HT1080 (cell line): Measurements from ENCODE around the gene LRP1B. TPM values are rescaled to one million over a fixed set of nuclear protein-coding genes. Genes with fewer than 3 reads are reported as not detected.

ENCODE experiments used
- DNase-seq: peaks from one replicate; pipeline ENCODE4 v3.0.0-alpha.2; 2015; ENCODE audit warnings: low read depth
- total RNA-seq: library from RNA; depleted of rRNA; stranded (reverse); fragments of >200 nt; shearing (Covaris generic); gene quantifications from 2 replicates; pipeline ENCODE4 v1.2.3, GENCODE V29; 2014

LRP1B gene
- total RNA-seq, 1 experiment from 2014 or later, result 0.05 TPM

DNA sequence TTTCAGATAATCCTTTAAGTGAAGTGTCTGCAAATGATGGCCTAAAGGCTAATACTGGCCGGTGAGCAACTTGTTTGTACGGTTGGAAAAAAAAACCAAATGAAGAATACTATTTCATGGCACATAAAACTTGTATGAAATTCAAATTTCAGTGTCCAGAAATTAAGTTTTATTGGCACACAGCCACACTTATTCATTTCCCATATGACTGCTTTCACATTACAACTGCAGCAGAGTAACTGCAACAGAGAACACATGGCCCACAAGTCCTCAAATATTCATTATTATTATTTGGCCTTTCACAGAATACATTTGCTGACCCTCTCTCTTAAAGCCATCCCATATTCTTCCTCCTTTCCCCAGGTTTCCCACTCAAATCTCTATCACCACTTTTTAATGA is 1268.6 kb downstream of the LRP1B start:
- no peak for DNase-seq

DNA sequence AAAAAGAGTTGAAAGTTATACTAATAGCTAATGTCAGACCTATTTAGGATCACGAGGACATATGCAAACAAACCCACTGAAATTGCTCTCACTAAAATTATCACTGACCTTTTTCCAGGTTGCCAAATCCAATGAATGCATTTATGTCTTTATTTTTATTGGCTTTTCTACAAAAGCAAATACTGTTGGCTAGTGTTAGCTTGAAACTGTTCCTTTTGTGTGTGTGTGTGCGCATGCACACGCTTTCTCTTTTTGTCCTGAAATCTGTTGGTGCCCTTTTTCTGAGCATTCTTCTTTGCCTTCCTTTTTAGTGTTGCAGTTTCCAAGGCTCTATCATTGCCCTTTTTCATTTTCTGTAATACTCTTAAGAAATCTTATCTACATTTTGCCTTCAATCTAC is 1269.2 kb downstream of the LRP1B start:
- no peak for DNase-seq

DNA sequence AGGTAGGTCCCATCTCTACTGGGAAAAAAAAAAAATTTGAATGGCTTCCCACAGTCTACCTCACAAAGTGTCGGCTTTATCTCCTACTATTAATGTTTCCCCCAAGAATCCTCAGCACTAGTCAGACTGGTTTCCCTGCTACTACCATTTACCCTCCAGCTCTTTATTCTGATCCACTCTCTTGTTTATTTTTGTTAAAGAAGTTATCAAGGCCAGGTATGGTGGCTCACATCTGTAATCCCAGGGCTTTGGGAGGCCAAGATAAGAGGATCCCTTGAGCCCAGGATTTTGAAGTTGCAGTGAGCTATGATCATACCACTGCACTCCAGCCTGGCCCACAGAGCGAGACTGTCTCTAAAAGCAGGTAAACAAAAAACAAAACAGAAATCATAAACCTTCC is 1275.3 kb downstream of the LRP1B start:
- DNase-seq, result no peak

DNA sequence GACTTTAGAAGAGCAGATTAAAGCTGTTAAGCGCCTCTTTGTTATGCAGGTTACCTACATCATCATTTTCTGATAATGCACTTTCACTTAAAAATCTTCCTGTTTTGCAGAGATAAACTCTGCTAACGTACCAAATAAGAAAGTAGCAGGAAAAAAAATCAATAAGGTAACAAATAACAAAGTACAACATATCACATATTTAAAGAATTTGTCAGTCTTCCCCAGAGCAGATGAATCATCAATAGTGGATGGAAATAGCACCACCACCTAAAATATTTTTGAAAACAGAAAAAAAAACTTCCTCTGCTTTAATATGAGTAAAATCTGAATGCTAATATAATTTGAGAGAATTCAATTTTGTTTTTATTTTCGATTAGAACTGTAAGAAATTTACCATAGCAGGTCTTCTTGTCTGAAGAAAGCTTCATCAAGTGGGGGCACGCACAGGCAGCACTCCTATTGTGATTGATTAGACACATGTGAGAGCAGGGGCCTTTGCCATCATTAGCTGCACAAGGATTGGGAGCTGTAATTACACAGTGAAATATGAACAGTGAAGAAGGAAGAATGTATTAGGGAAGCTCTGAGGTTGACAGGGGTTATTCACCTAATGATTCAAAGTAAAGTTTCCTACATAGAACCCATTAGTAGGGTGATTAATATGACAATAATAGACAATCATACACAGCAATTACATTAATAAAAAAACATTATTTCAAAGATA is 1279.4 kb downstream of the LRP1B start:
- no peak for DNase-seq

DNA sequence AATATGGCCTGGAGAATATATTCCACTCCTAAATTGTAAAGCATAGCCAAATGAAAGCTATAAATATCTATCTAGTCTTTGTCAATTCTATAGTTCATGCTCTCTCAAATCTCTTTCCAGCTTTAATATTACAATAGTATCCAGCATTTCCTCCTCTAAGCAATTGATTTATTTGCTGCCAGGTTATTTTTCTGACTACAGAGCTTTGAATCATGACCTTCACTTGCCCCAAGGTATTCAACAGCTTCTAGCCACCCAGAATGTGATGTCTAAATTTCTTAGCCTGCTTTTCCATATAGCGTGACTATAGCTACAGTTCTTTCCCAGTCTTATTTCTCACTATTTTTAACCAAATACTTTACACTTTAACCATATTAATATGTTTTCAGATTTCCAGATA is 1287.6 kb downstream of the LRP1B start:
- DNase-seq, result no peak

DNA sequence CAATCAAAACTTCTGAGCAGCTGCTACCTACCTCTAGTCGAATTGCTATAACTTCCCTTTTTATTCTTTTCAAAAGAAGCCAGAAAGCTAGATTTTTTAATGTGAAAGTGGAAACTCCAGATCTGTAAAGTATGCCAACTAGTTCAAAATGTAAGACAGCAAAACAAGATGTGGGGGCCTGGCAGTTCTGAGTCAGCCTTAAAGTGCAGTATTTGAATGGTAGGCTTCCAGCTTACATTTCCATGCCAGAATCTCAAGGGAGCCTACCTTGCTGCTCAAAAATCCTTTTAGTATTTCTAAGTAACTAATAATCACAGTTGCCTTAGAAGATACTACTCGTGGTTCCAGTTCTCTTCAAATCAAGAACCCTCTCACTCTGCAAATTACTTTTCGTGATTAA is 1288.7 kb downstream of the LRP1B start:
- no peak for DNase-seq

DNA sequence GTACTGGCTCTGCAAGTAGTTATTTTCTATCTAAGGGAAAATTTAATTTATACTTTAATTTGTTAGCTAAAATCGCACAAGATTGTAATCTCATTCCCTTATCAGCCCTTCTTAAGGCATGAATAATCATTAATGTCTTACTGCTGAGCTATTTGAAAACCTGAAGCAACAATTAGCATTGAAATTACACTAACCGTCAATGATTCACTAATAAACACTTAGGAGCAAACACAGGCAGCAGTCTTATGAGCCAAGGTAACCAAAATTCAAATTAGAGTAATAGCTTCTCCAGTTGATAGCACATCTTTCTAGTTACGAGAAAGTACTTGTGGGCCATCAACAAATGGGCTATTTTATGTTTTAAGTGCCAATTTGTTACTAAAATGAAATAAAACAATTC is 1289.7 kb downstream of the LRP1B start:
- DNase-seq, result no peak

DNA sequence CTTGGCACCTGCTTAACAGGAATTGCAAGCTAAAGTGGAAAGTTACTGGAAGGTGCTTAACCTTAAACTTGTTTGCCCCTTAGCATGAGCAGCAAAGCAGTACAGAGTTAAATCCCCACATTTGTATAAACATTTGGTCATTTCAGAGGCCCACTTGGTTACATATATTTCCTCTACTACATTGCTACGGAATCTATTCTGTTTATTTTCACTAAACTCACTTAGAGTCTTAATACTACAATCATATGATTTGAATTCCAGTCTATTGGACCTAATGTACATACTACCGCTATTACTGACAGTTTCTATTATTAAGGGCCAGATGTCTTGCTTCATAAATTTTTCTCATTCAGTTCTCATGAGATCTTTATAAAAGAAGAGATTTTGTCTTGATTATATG is 1294.0 kb downstream of the LRP1B start:
- DNase-seq, result no peak

DNA sequence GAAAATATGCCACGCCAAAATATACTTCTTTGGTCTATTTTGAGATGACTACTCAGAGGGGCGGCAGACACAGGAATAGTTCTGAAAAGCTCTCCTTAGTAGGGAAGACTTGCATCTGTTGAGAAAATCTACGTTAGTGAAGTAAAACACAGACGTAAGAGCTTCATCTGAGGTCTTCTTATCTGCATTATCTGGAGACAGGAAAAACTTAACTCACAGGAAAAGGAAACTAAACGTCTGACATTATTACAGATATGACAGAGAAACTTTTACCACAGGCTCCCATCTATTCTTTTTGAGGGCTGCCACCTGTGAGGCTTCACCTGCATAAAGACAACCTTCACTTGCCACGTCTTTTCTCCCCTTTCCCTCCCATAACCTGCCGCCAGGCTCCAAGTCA is 1295.7 kb downstream of the LRP1B start:
- DNase-seq, result no peak

DNA sequence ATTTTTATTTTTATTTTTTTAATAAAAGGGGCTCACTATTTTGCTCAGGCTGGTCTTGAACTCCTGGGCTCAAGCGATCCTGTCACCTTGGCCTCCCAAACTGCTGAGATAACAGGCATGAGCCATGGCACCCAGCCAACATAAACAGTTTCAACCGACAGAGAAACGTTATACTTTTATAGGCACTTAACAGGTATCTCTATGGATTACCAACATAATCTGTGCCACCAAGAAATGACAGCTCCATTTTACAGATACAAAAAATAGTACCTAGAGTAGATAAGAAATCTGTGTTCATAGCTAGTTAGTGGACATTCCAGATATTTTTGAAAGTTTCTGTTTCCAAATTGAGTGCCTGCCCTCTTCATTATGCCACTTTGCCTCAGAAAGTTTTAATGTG is 1316.7 kb downstream of the LRP1B start:
- DNase-seq, result no peak

DNA sequence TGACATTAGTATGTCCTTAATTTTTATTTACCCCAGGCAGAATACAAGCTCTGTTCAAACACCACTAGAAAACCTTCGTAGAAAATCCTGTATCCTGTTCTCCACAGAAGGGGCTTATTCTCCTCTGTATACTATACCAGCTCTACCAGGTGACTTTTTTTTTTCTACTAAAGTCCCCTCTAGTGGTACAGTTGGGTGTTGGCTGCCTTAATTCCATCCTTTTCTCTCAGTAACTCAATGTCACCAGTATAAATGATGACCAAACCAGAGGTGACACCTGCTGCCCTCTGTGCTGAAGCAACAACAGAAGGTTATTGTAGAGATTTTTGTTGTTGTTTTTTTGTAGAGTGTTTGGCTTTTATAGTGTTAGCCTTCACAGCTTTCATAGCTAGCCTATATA is 1322.0 kb downstream of the LRP1B start:
- DNase-seq, result peak; percentile 35

DNA sequence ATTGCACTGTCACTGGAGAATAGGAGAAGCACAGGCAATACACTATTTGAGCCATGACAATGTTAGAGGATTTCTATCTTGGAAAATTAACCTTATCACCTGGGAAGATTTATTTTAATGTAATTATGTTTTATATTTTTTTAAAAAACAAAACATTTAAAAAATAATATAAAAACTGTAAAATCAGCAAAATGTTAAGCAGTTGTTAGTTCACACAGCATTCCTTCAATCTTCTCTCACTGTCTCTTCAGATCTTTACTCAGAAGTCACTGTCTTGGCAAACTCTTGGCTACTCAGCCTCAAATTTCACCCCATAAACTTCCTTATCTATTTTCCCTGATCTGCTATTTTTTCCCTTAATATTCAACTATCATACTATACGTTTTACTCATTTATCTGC is 1322.6 kb downstream of the LRP1B start:
- DNase-seq, result no peak

DNA sequence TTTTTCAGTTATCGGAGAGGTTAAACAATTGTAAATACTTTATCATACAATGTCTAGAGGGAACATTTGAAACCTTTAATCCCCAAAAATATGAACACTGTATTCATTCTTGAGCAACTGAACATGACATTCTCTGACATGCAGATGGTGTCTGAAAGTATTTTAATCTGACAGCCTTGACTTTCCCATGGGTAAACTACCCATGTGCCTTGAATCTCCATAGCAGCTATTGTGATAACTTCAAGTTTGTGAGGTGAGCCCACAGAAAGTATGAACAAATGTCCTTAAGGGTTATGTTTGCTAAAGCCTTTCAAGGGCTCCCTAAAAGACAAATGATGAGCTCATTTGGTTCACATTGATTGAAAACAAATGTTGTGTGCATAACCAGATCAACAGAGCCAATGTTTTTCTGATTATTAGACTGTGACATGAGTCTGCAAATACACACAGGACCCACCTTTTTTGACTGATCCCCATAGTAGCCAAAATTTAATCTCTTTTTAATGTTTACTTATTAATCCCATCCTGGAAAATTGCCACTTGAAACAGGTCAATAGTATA is 1326.0 kb downstream of the LRP1B start:
- no peak for DNase-seq

DNA sequence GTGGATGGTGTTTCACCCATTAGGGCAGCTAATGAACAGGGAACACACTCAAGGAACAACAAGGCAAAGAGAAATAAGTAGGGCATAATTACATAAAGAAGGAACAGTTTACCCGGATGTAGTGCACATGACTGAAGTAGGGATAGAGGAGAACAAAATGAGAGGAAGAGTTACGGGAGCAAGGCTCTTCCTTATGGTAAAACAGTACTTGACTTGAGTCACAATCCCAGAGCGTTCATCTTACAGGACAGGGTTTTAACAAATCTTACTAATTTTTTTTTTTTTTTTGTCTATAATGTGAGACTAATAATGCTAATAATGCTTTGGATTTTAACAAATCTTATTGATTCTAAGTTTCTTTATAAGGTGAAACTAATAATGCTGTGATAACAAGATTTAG is 1329.5 kb downstream of the LRP1B start:
- no peak for DNase-seq

DNA sequence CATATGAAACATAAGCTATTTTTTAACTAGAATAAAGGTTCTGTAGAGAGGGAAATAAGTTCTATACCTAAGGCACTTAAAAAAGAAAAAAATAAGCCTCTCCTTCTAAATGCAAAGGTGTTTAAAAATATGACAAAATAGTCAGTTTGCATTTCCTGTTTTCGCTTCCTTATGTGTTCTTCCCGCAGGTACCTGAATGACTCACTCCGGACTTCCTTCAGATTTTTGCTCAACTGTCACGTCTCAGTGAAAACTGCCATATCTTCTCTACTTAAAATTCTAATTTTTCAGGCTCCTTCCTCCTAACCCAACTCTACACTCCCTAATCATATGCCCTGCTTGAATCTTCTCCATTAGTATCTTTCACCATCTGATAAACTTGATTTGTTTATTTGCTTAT is 1333.1 kb downstream of the LRP1B start:
- no peak for DNase-seq

DNA sequence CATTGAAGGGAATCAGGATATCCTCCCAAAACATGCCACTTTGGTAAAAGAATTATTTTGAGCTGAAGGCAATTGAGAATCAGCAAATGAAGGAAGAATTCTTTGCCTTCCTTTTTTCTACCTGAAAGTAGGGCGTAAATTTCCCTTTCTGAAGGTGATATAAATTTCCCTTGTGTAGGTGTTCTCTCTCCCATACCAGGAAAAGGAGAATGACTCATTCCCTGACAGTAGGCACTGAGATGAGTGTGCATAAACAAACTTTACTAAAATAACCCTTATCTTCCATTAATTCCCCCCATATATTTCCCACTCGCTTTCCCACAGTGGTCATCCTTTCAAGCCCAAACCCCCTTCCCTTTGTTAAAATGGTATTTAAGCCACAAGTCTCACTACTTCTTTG is 1339.0 kb downstream of the LRP1B start:
- no peak for DNase-seq

DNA sequence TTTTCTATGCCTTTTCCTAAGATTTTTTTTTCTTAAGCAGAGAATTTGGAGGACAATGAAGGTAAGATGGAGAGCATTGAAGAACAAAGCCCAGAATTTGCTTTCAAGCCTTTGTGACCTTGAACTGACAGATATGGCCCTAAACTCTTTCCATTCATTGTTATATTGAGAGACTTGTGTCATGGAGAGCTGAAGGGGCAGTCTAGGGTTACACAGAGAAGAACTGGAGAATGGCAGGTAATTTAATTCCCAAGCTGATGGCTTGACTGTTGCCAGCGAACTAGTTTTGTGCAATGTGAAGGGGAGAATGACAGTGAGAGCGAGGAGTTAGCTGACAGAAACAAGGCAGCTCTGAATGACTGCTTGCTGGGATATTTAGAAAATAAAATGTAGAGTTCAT is 1344.2 kb downstream of the LRP1B start:
- DNase-seq, result no peak

DNA sequence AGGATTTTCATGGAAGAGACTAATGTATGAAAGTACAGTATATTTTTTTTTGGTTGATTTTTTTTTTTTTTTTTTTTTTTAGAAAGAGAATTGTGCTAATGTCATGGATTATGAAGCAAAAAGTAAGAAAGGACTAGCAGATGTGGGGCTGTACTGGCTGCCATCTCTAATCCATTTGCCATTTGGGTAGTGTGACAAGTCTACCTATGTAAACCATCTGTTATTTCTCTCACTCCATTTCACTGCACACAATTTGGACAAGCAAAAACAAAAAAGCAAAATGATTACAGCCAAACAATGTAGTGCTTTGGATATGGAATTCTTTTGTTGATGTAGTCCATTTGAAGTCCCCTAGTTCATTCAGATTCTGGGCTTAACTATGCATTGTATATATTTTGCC is 1355.4 kb downstream of the LRP1B start:
- no peak for DNase-seq

DNA sequence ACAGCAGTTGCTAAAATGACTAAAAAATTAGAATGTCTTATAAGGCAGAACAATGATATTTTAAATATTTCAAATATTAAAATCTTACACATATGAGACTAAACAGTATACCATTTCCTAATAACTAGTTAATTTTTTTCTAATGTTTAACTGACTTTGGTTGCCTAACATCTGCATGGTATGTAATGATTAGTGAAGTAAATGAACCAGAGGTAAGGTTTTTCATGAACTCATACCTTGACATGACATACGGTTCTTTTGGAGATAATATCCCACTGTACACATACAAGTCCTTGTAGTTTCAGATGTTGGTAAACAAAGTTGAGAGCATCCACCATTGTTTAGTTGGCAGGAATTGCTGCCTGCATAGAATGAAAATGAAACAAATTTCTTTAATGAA is 1360.2 kb downstream of the LRP1B start:
- no peak for DNase-seq

DNA sequence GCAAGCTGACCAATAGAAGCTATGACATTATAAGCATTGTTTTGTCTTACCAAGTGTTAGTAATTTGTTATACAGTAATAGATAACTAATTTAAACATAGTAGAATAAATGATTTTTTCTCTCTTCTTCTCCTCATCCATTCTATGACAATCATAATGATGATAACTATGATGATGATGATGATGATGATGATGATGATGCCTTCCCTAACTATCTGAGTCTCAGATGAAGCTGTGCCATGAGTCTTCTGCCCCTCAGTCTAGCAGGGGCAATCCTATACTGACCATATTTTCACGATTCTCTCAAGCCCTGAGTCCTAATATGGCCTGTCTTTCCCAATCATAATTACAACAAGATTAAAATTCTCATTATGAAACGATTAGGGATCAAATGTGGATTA is 1369.0 kb downstream of the LRP1B start:
- no peak for DNase-seq

DNA sequence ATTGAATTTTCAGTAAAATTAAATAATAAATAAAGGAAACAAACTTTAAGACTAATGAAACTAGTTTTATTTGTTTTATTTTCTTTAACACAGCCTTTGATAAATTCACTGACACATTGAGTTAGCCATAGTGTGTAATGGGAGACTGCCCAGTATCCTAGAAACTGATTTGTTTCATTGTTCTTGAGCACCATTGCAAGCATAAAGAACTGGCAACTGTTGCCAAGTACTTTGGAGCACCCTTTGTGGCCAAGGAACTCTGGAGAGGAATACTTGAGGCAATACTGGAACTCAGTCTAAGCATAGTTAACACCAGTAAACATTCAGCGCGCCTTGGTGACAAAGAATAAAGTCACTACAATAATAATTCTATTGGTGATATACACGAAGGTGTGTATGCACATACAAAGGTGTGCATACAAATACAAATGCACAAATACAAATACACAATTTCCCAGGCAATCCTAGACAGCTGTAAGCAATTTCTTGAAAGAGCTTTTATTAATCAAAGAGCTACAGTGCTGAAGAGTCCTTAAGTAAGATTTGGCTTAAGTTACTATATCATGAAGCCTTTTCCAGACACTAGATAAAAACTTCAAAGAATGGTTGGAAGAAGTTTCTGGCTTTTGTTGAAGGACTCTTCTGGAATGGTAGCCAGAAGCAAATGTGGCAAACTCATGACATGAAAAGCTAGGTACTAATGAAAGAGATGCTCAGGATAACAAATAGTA is 1371.2 kb downstream of the LRP1B start:
- no peak for DNase-seq

DNA sequence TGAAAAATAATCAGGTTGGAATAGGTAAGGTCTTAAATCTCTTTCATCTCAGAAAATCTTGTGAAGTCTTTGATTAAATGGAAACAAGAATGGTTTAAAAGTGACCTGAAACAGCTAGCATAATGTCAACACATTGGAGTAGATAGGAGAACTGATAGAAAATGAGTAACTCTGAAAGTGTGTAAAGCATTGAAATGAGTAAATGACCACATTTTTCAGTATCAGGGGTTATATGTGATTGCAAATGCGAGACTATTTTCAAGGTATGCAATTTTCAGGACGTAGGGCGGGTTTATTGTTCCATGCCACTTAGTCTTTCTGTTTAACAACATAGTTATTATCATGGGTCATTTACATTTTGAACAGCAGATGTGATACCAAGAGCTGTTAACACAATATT is 1383.2 kb downstream of the LRP1B start:
- no peak for DNase-seq

DNA sequence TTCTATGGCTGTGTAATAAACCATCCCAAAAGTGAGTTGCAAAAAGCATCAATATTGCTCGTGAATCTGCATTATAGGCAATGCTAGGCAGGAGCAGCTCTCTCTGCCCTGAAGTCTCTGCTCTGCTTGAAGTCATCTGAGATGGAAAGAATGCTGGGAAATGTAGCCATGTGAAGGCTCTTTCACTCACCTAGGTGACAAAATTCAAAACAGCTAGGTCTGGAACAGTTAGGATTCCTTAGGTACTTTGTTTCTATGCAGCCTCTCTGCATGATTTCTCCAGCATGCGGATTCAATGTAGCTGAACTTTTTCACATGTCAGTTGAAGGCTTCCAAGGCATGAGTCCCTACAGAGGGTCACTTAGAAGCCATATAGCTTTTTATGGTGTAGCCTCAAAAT is 1383.7 kb downstream of the LRP1B start:
- DNase-seq, result no peak
